ENCODE measurements around the gene FHIP2A.

Gene FHIP2A

GRCh38 chr10:114870486-114870885, 48.9 kb downstream of the FHIP2A start:
- no peak overlapping the region for H3K4me3 ChIP-seq (ENCODE audit: low read depth, low read length)
- TF ChIP-seq CTCF (IDR thresholded peaks at IDR 0.05; ENCODE audit: control insufficient read depth, extremely low read depth, insufficient read depth), result no peak
- no peak for DNase-seq (ENCODE audit: low read depth)

DNA sequence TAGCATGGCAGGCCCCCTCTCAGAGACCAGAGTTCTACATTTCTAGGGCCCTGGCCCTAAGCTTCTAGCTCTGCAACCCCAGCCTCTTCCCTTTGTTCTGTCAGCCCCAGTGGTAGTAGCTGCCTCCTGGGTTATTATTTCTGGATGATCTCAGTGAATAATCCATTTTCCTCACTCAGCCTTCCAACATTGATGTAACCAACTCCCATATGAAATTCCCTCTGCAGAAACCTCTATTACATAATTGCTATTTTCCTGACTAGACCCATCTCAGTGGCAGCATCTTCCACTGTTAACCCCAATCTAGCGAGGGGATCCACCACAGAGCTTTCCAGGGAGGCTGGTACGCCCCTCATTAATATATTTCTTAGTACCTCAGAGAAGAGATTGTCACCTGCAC, 49.8 kb downstream of the FHIP2A start:
- no peak for DNase-seq (ENCODE audit: low read depth)
- no peak for TF ChIP-seq CTCF (IDR thresholded peaks at IDR 0.05; ENCODE audit: control insufficient read depth, extremely low read depth, insufficient read depth)
- H3K4me3 ChIP-seq (ENCODE audit: low read depth, low read length), result no peak overlapping the region
